Measurements from ENCODE around the gene CARS2.

The CARS2 gene

GRCh38 chr13:110657196-110657595 lies 48.7 kb downstream of the CARS2 start:
- H3K4me3 ChIP-seq (ENCODE audit: low read depth, low read length), result no peak overlapping the region
- no peak for DNase-seq (ENCODE audit: low read depth)
- TF ChIP-seq CTCF (conservative IDR thresholded peaks at IDR 0.05; ENCODE audit: low read depth, low read length), result no peak

- no peak overlapping the region for H3K4me3 ChIP-seq (ENCODE audit: low read depth, low read length)
- DNase-seq (ENCODE audit: low read depth), result no peak
- TF ChIP-seq CTCF (conservative IDR thresholded peaks at IDR 0.05; ENCODE audit: low read depth, low read length), result no peak
Measured at GRCh38 chr13:110653851-110654250, 52.1 kb downstream of the CARS2 start.

DNA sequence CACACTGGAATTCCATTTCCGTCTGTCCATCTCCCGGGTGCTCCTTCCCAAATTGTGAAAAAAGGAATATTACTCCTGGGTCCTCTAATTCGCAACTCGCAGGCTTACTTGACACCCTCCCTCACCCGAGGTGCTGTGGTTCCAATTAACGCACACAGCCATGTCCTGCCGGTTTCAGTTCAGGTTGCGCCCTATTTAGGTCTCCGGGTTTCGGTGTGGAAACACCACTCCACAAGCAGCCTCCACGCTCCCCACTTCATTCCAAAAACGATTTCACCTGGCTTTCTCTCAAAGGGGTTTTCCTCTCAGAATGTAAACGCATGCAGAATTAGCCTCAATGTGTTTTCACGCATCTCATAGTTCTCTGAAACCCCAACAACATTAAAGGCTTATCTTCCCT lies 52.6 kb downstream of the CARS2 start:
- no peak for DNase-seq (ENCODE audit: low read depth)
- no peak overlapping the region for H3K4me3 ChIP-seq (ENCODE audit: low read depth, low read length)
- no peak for TF ChIP-seq CTCF (conservative IDR thresholded peaks at IDR 0.05; ENCODE audit: low read depth, low read length)

DNA sequence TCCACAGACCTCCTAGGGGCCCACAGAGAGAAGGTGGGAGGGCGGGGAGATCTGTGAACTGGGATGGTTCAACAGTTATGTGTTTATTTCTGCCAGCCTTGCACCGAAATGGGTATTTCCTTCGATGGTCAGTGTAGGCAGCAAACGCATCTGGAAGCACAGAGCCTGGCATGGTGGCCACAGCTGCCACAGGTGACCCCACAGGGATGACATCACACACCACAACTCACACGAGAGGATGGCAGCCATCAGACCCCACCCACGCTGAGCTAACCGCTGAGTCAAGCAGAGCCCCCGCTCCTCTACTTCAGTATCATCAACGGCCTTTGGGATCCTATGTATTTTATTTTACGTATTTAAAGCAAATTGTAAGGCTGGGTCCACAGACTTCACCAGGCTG lies 53.2 kb downstream of the CARS2 start:
- no peak overlapping the region for H3K4me3 ChIP-seq (ENCODE audit: low read depth, low read length)
- DNase-seq (ENCODE audit: low read depth), result no peak
- TF ChIP-seq CTCF (conservative IDR thresholded peaks at IDR 0.05; ENCODE audit: low read depth, low read length), result no peak

DNA sequence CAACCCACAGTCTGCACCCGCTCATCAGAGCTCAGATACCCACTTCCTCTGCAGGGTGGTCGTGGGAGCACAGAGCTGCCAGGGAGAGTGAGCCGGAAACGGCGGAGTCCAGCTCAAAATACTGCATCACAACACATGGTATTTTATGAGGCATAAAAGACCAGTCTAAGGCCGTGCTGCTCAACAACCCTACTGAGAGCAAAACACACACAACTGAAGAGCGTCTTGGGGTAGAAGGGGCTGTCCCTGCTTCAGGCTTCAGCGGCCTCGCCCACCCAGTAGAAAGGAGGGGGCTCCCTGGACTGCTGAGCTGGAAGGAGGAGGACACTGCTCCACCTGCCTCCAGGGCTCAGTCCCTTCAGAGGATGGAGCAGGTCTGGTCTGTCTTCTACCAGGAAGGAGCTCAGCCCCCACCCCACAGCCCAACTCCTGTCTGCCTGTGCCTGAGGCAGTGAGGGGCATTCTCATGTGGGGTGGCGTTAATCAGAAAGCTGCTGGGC lies 53.6 kb downstream of the CARS2 start:
- no peak for DNase-seq (ENCODE audit: low read depth)
- H3K4me3 ChIP-seq (ENCODE audit: low read depth, low read length), result no peak overlapping the region
- TF ChIP-seq CTCF (conservative IDR thresholded peaks at IDR 0.05; ENCODE audit: low read depth, low read length), result no peak

DNA sequence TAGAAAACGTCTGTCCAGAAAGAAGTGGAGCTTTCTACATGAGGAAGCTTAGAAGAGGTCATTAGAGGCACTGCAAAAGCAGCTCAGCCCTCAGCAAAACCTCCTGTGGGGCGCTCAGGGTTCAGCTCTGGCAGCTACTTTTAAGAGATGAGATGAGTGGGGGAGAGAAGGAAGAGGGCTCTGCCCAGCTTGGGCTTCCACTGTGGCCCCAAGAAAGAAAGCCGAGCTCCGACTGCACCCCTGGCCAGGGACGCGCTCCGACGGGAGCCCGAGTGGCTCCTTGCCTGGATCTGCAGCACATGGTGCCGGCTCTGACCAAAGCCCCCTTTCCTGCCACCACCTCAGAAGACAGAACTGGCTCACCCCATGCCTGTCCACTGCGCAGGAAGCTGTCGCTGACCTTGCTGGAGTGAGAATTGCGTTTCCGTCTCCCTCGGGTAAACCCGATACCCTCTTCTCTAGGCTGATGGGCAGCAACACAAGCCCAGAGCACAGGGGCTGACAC lies 54.1 kb downstream of the CARS2 start:
- DNase-seq (ENCODE audit: low read depth), result no peak
- TF ChIP-seq CTCF (conservative IDR thresholded peaks at IDR 0.05; ENCODE audit: low read depth, low read length), result no peak
- H3K4me3 ChIP-seq (ENCODE audit: low read depth, low read length), result no peak overlapping the region

DNA sequence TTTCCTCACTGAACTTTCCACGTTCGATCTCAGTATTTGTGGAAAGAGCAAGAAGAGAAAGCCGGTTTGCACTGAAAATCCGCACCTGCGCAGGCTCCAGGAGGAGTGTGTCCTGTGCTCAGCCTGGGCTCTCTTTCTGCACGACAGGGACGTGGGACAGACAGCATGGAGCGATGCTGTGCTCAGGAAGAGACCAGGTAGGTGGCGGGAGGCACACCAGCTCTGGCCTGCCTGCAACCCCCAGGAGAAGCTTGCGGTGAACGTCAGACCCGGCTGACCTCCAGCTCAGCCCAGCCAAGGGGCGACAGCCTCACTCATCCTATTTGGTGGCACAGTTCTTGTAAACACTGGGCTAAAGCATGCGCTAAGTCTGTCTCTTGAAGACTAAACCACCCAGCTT lies 54.6 kb downstream of the CARS2 start:
- DNase-seq (ENCODE audit: low read depth), result no peak
- H3K4me3 ChIP-seq (ENCODE audit: low read depth, low read length), result no peak overlapping the region
- no peak for TF ChIP-seq CTCF (conservative IDR thresholded peaks at IDR 0.05; ENCODE audit: low read depth, low read length)

All from choroid plexus epithelial cell (primary cell).